A673 (cell line): Measurements from ENCODE around the gene ADTRP. TPM values are rescaled to one million over a fixed set of nuclear protein-coding genes. Genes with fewer than 3 reads are reported as not detected.

Source experiments
- BruUV-seq: library from RNA; stranded (reverse); fragments of 400-500 nt; replicated peaks from 2 replicates; lab custom pipeline; 2021; lab: Mats Ljungman, UMichigan
- CTCF ChIA-PET: fragments of 300-600 bp; sonication (Branson Sonifier 250); formaldehyde crosslinking; loops from one replicate; lab custom pipeline; 2022; ENCODE audit warnings: antibody characterized with exemption; lab: Charles Lee
- POLR2A ChIA-PET: fragments of 300-600 bp; sonication (Branson Sonifier 250); formaldehyde crosslinking; loops from one replicate; lab custom pipeline; 2022; ENCODE audit warnings: antibody characterized with exemption; ENCODE audit not compliant: low non-redundant PET; lab: Charles Lee
- DNase-seq: peaks from one replicate; pipeline ENCODE4 v3.0.0-alpha.2; 2015; ENCODE audit warnings: low spot score
- H3K27ac ChIP-seq: fragments of 200-600 bp; sonication (generic); 2 replicates; pipeline ENCODE4 v1.5.1; 2016; ENCODE audit warnings: mixed run types, low read depth, mild to moderate bottlenecking, mixed read lengths, antibody characterized with exemption, low read length; ENCODE audit not compliant: poor library complexity, severe bottlenecking
- H3K27me3 ChIP-seq: fragments of 200-600 bp; sonication (generic); replicated peaks from 2 replicates; pipeline ENCODE4 v1.6.1; 2017; ENCODE audit warnings: mixed run types, low read depth, mild to moderate bottlenecking, mixed read lengths, antibody characterized with exemption, low read length; ENCODE audit not compliant: insufficient read depth, poor library complexity
- H3K36me3 ChIP-seq: fragments of 200-600 bp; sonication (generic); 2 replicates; pipeline ENCODE4 v1.6.1; 2016; ENCODE audit warnings: mixed run types, mild to moderate bottlenecking, mixed read lengths, antibody characterized with exemption, low read length; ENCODE audit not compliant: insufficient read depth, poor library complexity, severe bottlenecking
- H3K4me1 ChIP-seq: fragments of 200-600 bp; sonication (generic); 2 replicates; pipeline ENCODE4 v1.6.1; 2017; ENCODE audit warnings: mixed run types, mild to moderate bottlenecking, mixed read lengths, antibody characterized with exemption, low read length; ENCODE audit not compliant: insufficient read depth, poor library complexity, severe bottlenecking
- H3K4me3 ChIP-seq: fragments of 200-600 bp; sonication (generic); 2 replicates; pipeline ENCODE4 v1.5.1; 2016; ENCODE audit warnings: low read depth, mixed run types, mild to moderate bottlenecking, mixed read lengths, low read length; ENCODE audit not compliant: poor library complexity, severe bottlenecking
- H3K9me3 ChIP-seq: fragments of 200-600 bp; sonication (generic); 2 replicates; pipeline ENCODE4 v1.6.1; 2016; ENCODE audit warnings: mixed run types, low read depth, mild to moderate bottlenecking, mixed read lengths, antibody characterized with exemption, low read length; ENCODE audit not compliant: poor library complexity, severe bottlenecking
- CTCF ChIP-seq: fragments of 300-800, 200-600 bp; sonication (generic); conservative IDR thresholded peaks from 2 replicates; pipeline ENCODE4 v1.5.1; 2017; ENCODE audit warnings: low read depth, mild to moderate bottlenecking, antibody characterized with exemption, low read length, moderate library complexity, mixed read lengths
- EZH2 ChIP-seq: fragments of 200-600 bp; sonication (generic); IDR thresholded peaks from 2 replicates; pipeline ENCODE4 v1.6.1; 2017; ENCODE audit warnings: borderline replicate concordance, low read depth, mild to moderate bottlenecking, mixed read lengths, antibody characterized with exemption, low read length; ENCODE audit not compliant: poor library complexity, severe bottlenecking
- intact Hi-C: fragments of 100-400 bp; cut with micrococcal nuclease; formaldehyde crosslinking; loops from one replicate; pipeline ENCODE4 v1.10.0; 2022; ENCODE audit not compliant: unreplicated experiment
- total RNA-seq: library from RNA; stranded (reverse); gene quantifications from 2 replicates; pipeline ENCODE4 v1.2.3, GENCODE V29; 2021

Gene ADTRP
- total RNA-seq, 1 experiment from 2014 or later = not detected

GRCh38 chr6:11805259-11806053 is 26.9 kb upstream of the ADTRP start:
- Histone ChIP-seq H3K9me3 (no peaks in the 10 kb centered on the region), H3K4me3 (no peak overlapping the region), H3K27ac (no peak overlapping the region), H3K27me3 (peaks cover 4% of the 10 kb centered on the region), H3K36me3 (no peaks in the 10 kb centered on the region), H3K4me1 (peaks cover 8% of the 10 kb centered on the region)
- ChIA-PET POLR2A (no interaction called here), CTCF (no interaction called here)
- intact Hi-C loops = no loop called here
- BruUV-seq = no TSS peak
- TF ChIP-seq EZH2 (no peak), CTCF (no peak)
- DNase-seq = no peak

GRCh38 chr6:11804701-11805100 is 26.1 kb upstream of the ADTRP start:
- Histone ChIP-seq H3K27me3 (peaks cover 4% of the 10 kb centered on the region), H3K9me3 (no peaks in the 10 kb centered on the region), H3K4me3 (no peak overlapping the region), H3K27ac (no peak overlapping the region), H3K4me1 (peaks cover under 1% of the 10 kb centered on the region), H3K36me3 (no peaks in the 10 kb centered on the region)
- intact Hi-C loops = no loop called here
- ChIA-PET POLR2A (no interaction called here), CTCF (no interaction called here)
- no peak for TF ChIP-seq EZH2
- TF ChIP-seq CTCF = no peak
- no TSS peak for BruUV-seq
- no peak for DNase-seq

- TF ChIP-seq CTCF (no peak), EZH2 (no peak)
- no TSS peak for BruUV-seq
- intact Hi-C loops = no loop called here
- ChIA-PET POLR2A (interaction anchor here (0.6 kb wide), 1 partner anchor 18 kb away, joined by 4 read pairs; no protein-coding TSS in a partner anchor), CTCF (no interaction called here)
- no peak overlapping the region for H3K27ac ChIP-seq
- H3K27me3 ChIP-seq = peaks cover 4% of the 10 kb centered on the region
- H3K9me3 ChIP-seq = no peaks in the 10 kb centered on the region
- H3K4me1 ChIP-seq = no peaks in the 10 kb centered on the region
- H3K4me3 ChIP-seq = no peak overlapping the region
- no peaks in the 10 kb centered on the region for H3K36me3 ChIP-seq
- DNase-seq = no peak
These were observed 25.5 kb upstream of the ADTRP start for GRCh38 chr6:11804135-11804534.
